Endothelial cell of umbilical vein (primary cell): Measurements from ENCODE around the gene SMCO4. TPM values are rescaled to one million over a fixed set of nuclear protein-coding genes. Genes with fewer than 3 reads are reported as not detected.

ENCODE experiments used
- BruUV-seq: library from RNA; stranded (reverse); fragments of 400-500 nt; replicated peaks from 2 replicates; lab custom pipeline; 2021; lab: Mats Ljungman, UMichigan
- CTCF ChIA-PET: fragments of 300-600, 350-600 bp; sonication (Branson Sonifier 250); formaldehyde crosslinking; loops from one replicate; lab custom pipeline; 2021; ENCODE audit warnings: antibody characterized with exemption, inconsistent platforms; lab: Charles Lee
- POLR2A ChIA-PET: fragments of 300-600, 350-600 bp; sonication (Branson Sonifier 250); formaldehyde crosslinking; loops from one replicate; lab custom pipeline; 2021; ENCODE audit warnings: antibody characterized with exemption, inconsistent platforms; lab: Charles Lee
- DNase-seq: peaks from one replicate; pipeline ENCODE4 v3.0.0-alpha.2; 2011; ENCODE audit warnings: low read depth, low spot score
- FAIRE-seq: peaks from 2 replicates; lab custom pipeline; 2011; peaks lifted over from hg19 to GRCh38; lab: Jason Lieb, UNC
- H2AFZ ChIP-seq: 2 replicates; pipeline ENCODE4 v1.6.0; 2012; ENCODE audit warnings: low read depth, low read length, control low read depth, inconsistent platforms
- H3K27ac ChIP-seq: 2 replicates; pipeline ENCODE4 v1.5.1; 2011; ENCODE audit warnings: low read depth, mild to moderate bottlenecking, control low read depth, low read length, moderate library complexity; ENCODE audit not compliant: insufficient read depth
- H3K27me3 ChIP-seq, 2 experiments: 2 replicates each; pipeline versions ENCODE4 v1.6.0 to v1.6.1; 2011; ENCODE audit warnings: low read length in 2 of 2, mixed read lengths in 1 of 2; ENCODE audit not compliant: control insufficient read depth in 2 of 2, insufficient read depth in 2 of 2
- H3K36me3 ChIP-seq, 2 experiments: 2 replicates in 1 of 2; 3 replicates in 1 of 2; pipeline ENCODE4 v1.5.1; 2011; ENCODE audit warnings: low read length in 2 of 2, mild to moderate bottlenecking in 1 of 2, moderate library complexity in 1 of 2; ENCODE audit not compliant: control insufficient read depth in 2 of 2, insufficient read depth in 2 of 2; ENCODE audit errors: extremely low read depth in 1 of 2
- H3K4me1 ChIP-seq: 3 replicates; pipeline ENCODE4 v1.5.1; 2011; ENCODE audit warnings: mild to moderate bottlenecking, low read length; ENCODE audit not compliant: control insufficient read depth, insufficient read depth; ENCODE audit errors: extremely low read depth
- H3K4me2 ChIP-seq: 2 replicates; pipeline ENCODE4 v1.6.1; 2011; ENCODE audit warnings: low read length, control low read depth, mixed read lengths; ENCODE audit not compliant: insufficient read depth
- H3K4me3 ChIP-seq, 3 experiments: fragments of 200-600 bp in 1 of 3; sonication (generic), shearing (Covaris generic) in 1 of 3; replicated peaks in 1 of 3; 2 replicates each; pipeline ENCODE4 v1.5.1; 2011 to 2016; ENCODE audit warnings: control low read depth in 3 of 3, low read length in 3 of 3, mild to moderate bottlenecking in 2 of 3, inconsistent platforms in 1 of 3, low read depth in 1 of 3, moderate library complexity in 1 of 3; ENCODE audit not compliant: insufficient read depth in 1 of 3
- H3K79me2 ChIP-seq: 2 replicates; pipeline ENCODE4 v1.6.0; 2012; ENCODE audit warnings: low read length, inconsistent platforms; ENCODE audit not compliant: control insufficient read depth, insufficient read depth
- H3K9ac ChIP-seq: replicated peaks from 2 replicates; pipeline ENCODE3; 2011; ENCODE audit warnings: low read length, control low read depth; ENCODE audit not compliant: insufficient read depth; ENCODE audit errors: extremely low read depth
- H3K9me1 ChIP-seq: replicated peaks from 3 replicates; pipeline ENCODE4 v1.6.0; 2011; ENCODE audit warnings: mild to moderate bottlenecking, low read length; ENCODE audit not compliant: control insufficient read depth, insufficient read depth; ENCODE audit errors: extremely low read depth
- H3K9me3 ChIP-seq: replicated peaks from 2 replicates; pipeline ENCODE4 v1.5.1; 2012; ENCODE audit warnings: low read length, inconsistent platforms; ENCODE audit not compliant: control insufficient read depth, insufficient read depth
- H4K20me1 ChIP-seq: replicated peaks from 2 replicates; pipeline ENCODE3; 2011; ENCODE audit warnings: mild to moderate bottlenecking, low read length; ENCODE audit not compliant: control insufficient read depth, insufficient read depth; ENCODE audit errors: extremely low read depth
- JUN ChIP-seq: IDR thresholded peaks from 2 replicates; pipeline ENCODE4 v1.6.1; 2011; ENCODE audit warnings: borderline replicate concordance, low read depth; ENCODE audit not compliant: insufficient read length, insufficient read depth
- MYC ChIP-seq: IDR thresholded peaks from one replicate; pipeline ENCODE4 v1.6.1; 2011; ENCODE audit warnings: mild to moderate bottlenecking, low read depth, low read length
- POLR2A ChIP-seq: IDR thresholded peaks from 2 replicates; pipeline ENCODE4 v1.6.1; 2012; ENCODE audit warnings: low read depth, mild to moderate bottlenecking, control low read depth, low read length
- dilution Hi-C: fragments of 300-500 bp; cut with MboI; formaldehyde crosslinking; loops from one replicate; pipeline ENCODE4 v1.15.0; 2019; ENCODE audit warnings: low sequenced_read_pairs; ENCODE audit not compliant: extremely low pct_ligation_motif_present
- intact Hi-C: fragments of 100-400 bp; cut with micrococcal nuclease; formaldehyde crosslinking; loops from one replicate; pipeline ENCODE4 v1.10.0; 2022
- polyA plus RNA-seq, 4 experiments: library from polyadenylated mRNA; depleted of rRNA in 3 of 4; stranded (reverse) in 3 of 4; unstranded in 1 of 4; fragments of >200 nt; gene quantifications; 2 replicates each; pipeline versions ENCODE4 v1.2.1 to v1.2.3, GENCODE V29; 2011 to 2012; ENCODE audit warnings: missing spikeins in 1 of 4
- total RNA-seq: library from RNA; stranded (reverse); gene quantifications from 2 replicates; pipeline ENCODE4 v1.2.3, GENCODE V29; 2021
- TF ChIP-seq, protein P1 (sequence below), 2 donors: IDR thresholded peaks; 1 replicate in 1 of 2; 2 replicates in 1 of 2; pipeline ENCODE4 v1.5.1; 2011; ENCODE audit warnings: low read length in 2 of 2, mild to moderate bottlenecking in 2 of 2, moderate library complexity in 2 of 2, control low read depth in 1 of 2, inconsistent platforms in 1 of 2, low read depth in 1 of 2; ENCODE audit not compliant: insufficient read depth in 1 of 2; ENCODE audit errors: extremely low read depth in 1 of 2

SMCO4 gene
- total and polyA plus RNA-seq, 2 donors (not counting 3 experiments of a cell fraction or from before 2014, with no cell fraction given), result 14.0 to 21.3 TPM

DNA sequence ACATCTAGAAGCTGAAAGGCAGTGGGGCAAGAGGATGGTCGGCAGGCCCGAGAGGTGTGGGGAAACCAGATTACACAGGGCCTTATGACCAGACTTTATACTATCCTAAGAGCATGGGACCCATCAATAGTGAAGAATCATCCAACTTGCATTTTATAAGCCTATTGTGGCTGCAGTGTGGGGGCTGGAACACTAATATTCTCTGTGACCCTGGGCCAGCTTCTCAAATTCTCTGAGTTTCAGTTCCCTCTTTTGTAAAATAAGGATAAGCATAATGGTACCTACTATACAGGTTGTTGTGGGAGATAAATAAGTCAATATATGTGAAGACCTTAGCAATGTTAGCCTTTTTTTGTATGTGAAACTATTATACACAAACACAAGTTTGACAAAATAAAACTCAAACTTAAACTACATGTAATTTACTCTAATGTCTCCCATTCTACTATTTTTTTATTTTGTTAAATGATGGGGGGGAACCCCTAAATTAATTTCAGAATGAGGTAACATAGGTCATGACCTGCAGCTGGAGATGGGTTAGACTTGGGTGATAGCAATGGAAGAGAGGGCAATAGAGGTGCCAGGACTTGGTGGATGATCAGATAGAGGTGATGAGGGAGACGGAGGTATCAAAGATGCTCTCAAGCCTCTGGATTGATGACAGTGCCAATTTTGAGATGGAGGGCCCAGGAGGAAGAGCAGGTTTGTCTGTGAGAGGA, 30.1 kb downstream of the SMCO4 start:
- no peak overlapping the region for H2AFZ ChIP-seq
- intact Hi-C loops (no loop called here), dilution Hi-C loops (no loop called here)
- H3K27ac ChIP-seq, result no peak overlapping the region
- no peaks in the 10 kb centered on the region for H3K79me2 ChIP-seq
- POLR2A ChIA-PET, result no interaction called here
- H3K4me3 ChIP-seq, result no peak overlapping the region
- TF ChIP-seq, protein P1, sequence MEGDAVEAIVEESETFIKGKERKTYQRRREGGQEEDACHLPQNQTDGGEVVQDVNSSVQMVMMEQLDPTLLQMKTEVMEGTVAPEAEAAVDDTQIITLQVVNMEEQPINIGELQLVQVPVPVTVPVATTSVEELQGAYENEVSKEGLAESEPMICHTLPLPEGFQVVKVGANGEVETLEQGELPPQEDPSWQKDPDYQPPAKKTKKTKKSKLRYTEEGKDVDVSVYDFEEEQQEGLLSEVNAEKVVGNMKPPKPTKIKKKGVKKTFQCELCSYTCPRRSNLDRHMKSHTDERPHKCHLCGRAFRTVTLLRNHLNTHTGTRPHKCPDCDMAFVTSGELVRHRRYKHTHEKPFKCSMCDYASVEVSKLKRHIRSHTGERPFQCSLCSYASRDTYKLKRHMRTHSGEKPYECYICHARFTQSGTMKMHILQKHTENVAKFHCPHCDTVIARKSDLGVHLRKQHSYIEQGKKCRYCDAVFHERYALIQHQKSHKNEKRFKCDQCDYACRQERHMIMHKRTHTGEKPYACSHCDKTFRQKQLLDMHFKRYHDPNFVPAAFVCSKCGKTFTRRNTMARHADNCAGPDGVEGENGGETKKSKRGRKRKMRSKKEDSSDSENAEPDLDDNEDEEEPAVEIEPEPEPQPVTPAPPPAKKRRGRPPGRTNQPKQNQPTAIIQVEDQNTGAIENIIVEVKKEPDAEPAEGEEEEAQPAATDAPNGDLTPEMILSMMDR (IDR thresholded peaks at IDR 0.05; ENCODE audit: extremely low read depth in 1 of 2, insufficient read depth in 1 of 2, low read depth in 1 of 2, low read length in 2 of 2), result no peak
- TF ChIP-seq JUN (no peak), MYC (no peak), POLR2A (no peak)
- H3K9me1 ChIP-seq, result no peaks in the 10 kb centered on the region
- H4K20me1 ChIP-seq, result no peaks in the 10 kb centered on the region
- no peaks in the 10 kb centered on the region for H3K27me3 ChIP-seq
- H3K4me2 ChIP-seq, result no peak overlapping the region
- BruUV-seq, result no TSS peak
- H3K36me3 ChIP-seq, result no peaks in the 10 kb centered on the region
- H3K9ac ChIP-seq, result no peak overlapping the region
- no peaks in the 10 kb centered on the region for H3K4me1 ChIP-seq
- no peaks in the 10 kb centered on the region for H3K9me3 ChIP-seq
- no peak for FAIRE-seq
- CTCF ChIA-PET, result no interaction called here
- no peak for DNase-seq

DNA sequence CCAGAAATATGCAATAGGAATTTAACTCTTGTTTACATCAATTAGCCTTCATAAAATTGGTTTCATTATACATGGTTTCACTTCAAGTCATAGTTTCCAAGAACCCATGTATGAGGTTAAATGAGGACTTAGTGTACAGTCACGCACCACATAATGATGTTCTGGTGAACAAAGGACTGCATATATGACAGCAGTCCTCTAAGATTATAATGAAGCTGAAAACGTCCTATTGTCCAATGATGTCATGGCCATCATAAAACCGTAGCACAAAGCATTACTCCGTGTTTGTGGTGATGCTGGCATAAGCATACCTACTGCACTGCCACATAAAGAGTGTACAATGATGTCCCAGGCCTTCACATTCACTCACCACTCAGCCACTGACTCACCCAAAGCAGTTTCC, 31.1 kb downstream of the SMCO4 start:
- Histone ChIP-seq H3K9ac (no peak overlapping the region), H3K27ac (no peak overlapping the region), H2AFZ (no peak overlapping the region), H3K27me3 (no peaks in the 10 kb centered on the region), H3K4me1 (no peaks in the 10 kb centered on the region), H4K20me1 (no peaks in the 10 kb centered on the region), H3K79me2 (no peaks in the 10 kb centered on the region), H3K36me3 (no peaks in the 10 kb centered on the region), H3K9me1 (no peaks in the 10 kb centered on the region), H3K4me3 (no peak overlapping the region), H3K4me2 (no peak overlapping the region), H3K9me3 (no peaks in the 10 kb centered on the region)
- dilution Hi-C loops, result no loop called here
- CTCF ChIA-PET, result no interaction called here
- TF ChIP-seq MYC (no peak), JUN (peak; percentile 2)
- DNase-seq, result no peak
- FAIRE-seq, result no peak
- no TSS peak for BruUV-seq
- POLR2A ChIA-PET, result no interaction called here
- intact Hi-C loops, result no loop called here
